HG03135 (cell line): ENCODE data around the gene TRMT6.

Source experiments
- ATAC-seq: cut with Tn5 transposase; IDR thresholded peaks from one replicate; pipeline ENCODE4 v1.9.1; 2021; ENCODE audit warnings: mild to moderate bottlenecking, moderate library complexity; ENCODE audit not compliant: unreplicated experiment

Gene TRMT6

GRCh38 chr20:5950271-5951031, at the start of gene TRMT6, which contains the start of gene MCM8:
Gene TRMT6 (minus strand): TSS chr20:5950533. CDS start chr20:5950405, 128 bp downstream.
Gene MCM8 (plus strand): TSS chr20:5950652. CDS start chr20:5952016, 1,364 bp downstream.
- peak; percentile 96 for ATAC-seq

GRCh38 chr20:5999783-6000182, 49.5 kb upstream of the TRMT6 start:
- no peak for ATAC-seq

DNA sequence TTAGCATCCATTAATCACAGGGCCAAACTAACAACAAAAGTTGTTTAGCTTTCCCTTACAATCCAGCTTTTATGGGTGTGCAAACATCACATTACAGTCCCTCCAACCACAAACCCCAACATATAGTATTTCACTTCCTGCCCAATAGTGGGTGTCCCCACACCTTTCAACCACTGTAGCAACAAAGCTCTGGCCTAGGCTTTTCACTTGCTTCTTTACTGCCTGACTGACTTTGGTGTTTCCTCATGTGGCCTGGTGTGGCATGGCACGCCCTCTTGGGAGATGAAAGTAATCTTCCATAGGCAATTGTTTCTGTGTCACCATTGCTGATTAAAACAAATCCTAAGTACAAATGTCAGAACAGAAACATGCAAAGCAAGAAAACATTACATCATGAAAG, 46.4 kb upstream of the TRMT6 start:
- peak; percentile 92 for ATAC-seq

GRCh38 chr20:5991623-5992441, 41.5 kb upstream of the TRMT6 start:
- no peak for ATAC-seq

DNA sequence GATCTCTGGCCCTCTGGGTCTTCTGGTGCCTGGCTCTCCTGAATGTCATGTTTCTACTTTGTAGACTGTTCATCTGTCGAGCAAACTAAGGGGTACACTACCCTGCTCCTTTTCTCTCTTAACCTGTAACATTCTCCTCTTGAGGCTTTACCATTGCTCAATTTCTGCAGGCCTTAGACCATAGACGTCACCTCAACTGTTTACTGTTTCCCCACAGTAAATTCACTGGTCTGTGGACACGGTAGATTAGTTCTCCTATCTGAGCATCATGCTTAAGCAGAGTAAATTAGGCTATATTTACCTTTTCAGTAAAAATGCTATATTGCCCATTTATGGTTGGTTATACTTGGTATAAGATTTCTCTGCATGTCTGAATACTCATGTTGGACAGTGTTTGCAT, 40.6 kb upstream of the TRMT6 start:
- no peak for ATAC-seq

- no peak for ATAC-seq
These were observed 39.2 kb upstream of the TRMT6 start for GRCh38 chr20:5989539-5989938.

DNA sequence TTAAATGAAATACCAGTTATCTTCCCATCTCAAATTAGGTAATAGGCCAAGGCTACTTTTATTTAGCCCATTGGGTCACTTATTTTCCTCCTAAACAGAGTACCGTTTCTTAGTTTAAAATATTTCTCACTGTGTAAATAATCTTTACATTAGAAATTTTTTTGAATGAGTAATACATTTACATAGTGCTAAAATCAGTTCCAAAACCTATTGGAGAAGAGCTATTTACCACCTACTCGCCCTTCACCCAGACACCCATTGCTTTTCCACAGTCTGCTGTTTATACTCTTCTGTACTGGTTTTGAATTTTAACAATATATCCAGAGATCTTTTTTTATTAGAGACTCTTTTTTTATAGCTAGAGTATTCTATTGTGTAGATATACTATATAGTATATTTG, 37.0 kb upstream of the TRMT6 start:
- ATAC-seq: no peak

DNA sequence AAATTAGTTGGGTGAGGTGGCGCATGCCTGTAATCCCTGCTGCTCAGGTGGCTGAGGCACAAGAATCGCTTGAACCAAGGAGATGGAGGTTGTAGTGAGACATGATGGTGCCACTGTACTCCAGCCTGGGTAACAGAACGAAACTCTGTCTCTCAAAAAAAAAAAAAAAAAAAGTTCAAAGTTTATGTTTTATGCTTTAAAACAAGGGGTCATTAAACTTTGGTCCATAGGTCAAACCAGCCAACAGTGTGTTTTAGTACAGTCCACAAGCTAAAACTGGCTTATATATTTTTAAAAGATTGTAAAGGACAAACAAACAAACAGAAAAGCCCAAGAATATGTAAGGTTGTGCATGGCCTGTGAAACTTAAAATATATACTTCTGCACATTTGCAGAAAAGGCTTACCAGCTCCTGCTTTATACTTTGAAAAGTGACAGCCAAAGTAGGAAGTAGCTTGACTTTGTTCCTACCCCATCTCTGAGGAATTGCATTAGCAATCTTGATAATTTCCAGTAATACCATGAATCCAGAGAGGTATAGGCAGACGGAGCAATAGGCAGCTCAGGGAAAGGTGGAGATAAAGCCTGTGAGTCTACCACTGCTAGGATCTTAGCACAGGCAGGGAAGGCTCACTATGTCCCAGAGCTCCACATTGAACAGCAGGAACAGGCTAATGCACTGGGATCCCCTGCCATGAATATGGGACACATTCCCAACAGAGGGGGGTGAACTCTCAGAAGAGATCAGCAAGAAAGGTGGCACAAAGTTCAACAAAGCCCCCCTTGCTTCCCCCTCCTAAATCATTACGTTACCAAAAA, 30.6 kb upstream of the TRMT6 start:
- no peak for ATAC-seq

- no peak for ATAC-seq
These were observed 29.5 kb upstream of the TRMT6 start for GRCh38 chr20:5979801-5980200.

DNA sequence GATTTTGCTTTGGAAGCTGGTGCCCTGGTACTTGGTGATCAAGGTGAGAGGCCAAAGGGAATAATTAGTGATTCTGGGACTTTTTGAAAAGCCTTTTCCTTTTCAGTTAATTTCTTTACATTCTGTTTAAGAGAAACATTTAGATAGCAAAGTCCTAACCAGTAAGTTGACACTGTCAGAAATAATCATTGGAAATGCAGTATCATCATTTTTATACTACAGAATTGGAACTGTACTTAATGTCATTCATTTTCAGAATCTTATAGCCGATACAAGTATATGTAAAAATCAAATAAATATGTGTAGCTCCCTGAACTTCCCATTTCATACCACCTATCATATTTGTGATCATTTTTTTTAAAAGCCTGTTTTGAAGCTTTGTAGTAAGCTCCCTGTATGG, 27.6 kb upstream of the TRMT6 start:
- ATAC-seq: no peak

GRCh38 chr20:5977223-5977622, 26.9 kb upstream of the TRMT6 start:
- ATAC-seq: no peak

- no peak for ATAC-seq
These were observed 25.4 kb upstream of the TRMT6 start for GRCh38 chr20:5975778-5976177.

GRCh38 chr20:5974531-5974930, 24.2 kb upstream of the TRMT6 start:
- no peak for ATAC-seq

DNA sequence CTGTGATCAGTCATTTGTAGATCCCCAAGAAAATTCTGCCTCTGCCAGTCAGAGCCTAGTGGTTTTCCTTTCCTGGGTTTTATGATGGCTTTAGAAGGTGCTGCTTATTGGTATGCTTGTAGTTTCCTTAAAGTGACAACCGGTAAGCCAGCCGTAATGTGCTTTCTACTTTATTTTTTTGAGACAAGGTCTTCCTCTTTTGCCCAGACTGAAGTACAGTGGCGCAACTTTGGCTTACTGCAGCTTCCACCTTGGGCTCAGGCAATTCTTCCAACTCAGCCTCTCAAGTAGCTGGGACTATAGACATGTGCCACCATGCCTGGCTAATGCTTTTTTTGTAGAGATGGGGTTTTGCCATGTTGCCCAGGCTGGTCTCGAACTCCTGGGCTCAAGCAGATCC, 23.6 kb upstream of the TRMT6 start:
- no peak for ATAC-seq

- no peak for ATAC-seq
These were observed 22.8 kb upstream of the TRMT6 start for GRCh38 chr20:5973172-5973571.

DNA sequence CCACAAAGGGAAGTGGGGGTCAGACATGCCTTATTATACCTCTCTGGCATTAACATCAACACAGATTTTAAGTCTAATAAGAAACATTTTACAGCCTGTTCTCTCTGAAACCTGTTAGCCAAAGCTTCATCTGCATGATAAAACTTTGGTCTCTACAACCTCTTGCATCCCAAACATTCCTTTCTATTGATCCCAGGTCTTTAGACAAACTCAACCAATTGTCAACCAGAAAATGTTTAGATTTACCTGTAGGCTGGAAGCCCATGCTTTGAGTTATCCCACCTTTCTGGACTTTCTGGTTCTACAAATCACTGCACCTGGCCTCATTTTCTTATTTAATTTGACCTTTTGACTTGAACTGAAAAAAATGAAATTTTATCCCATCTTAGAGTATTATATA, 20.9 kb upstream of the TRMT6 start:
- ATAC-seq: no peak

DNA sequence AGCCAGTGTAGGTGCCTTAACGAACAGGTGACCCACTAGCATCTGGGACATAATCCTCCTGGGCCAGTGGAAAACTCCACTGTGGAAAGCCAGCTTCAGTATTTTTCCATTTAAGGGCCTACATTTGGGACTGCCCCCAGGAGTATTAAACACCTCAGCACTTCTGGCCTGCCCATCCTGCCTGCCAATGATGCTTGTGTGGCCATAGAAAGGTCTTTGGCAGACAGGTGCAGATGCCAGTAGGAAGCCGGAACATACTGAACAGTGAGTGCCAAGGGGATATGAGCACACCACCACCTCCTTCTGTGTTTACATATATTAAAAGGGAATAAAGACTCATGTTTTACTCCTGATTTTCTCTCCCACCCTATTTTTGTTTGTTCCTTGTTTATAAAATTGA, 20.0 kb upstream of the TRMT6 start:
- no peak for ATAC-seq

- ATAC-seq: no peak
These were observed 19.6 kb upstream of the TRMT6 start for GRCh38 chr20:5969940-5970339.

- no peak for ATAC-seq
These were observed 19.1 kb upstream of the TRMT6 start for GRCh38 chr20:5969348-5969935.

GRCh38 chr20:5968462-5968861, 18.1 kb upstream of the TRMT6 start:
- no peak for ATAC-seq

DNA sequence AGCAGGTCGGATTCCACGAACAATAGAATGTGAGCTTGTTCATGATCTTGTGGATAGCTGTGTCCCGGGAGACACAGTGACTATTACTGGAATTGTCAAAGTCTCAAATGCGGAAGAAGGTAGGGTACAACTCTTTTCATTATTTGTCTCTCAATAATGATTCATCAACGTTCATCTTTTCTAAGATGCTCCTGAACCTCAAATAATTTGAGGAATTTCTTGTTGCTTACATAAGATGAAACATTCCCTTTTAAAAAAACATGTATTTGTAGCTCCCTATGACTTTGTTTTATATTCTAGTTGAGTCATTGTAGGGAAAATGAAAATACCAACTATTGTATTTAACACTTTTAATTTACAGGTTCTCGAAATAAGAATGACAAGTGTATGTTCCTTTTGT, 17.1 kb upstream of the TRMT6 start:
- ATAC-seq: no peak
